Liver (tissue), 3 donors: ENCODE data around the gene LRIT2.

Experiments
- FOXA1 ChIP-seq: IDR thresholded peaks from 2 replicates; pipeline ENCODE4 v1.6.1; 2016; ENCODE audit warnings: antibody characterized with exemption
- GABPA ChIP-seq, 2 donors: IDR thresholded peaks in 1 of 2; conservative IDR thresholded peaks in 1 of 2; 2 replicates each; pipeline ENCODE4 v1.6.1; 2016; ENCODE audit warnings: antibody characterized with exemption in 2 of 2, mild to moderate bottlenecking in 1 of 2, moderate library complexity in 1 of 2
- RAD21 ChIP-seq, 2 donors: IDR thresholded peaks; 2 replicates each; pipeline ENCODE4 v1.6.1; 2016; ENCODE audit warnings: antibody characterized with exemption in 2 of 2, mild to moderate bottlenecking in 2 of 2
- RXRA ChIP-seq, 2 donors: IDR thresholded peaks; 2 replicates each; pipeline ENCODE4 v1.6.1; 2017 to 2018; ENCODE audit warnings: antibody characterized with exemption in 2 of 2, mild to moderate bottlenecking in 1 of 2
- SP1 ChIP-seq: IDR thresholded peaks from 2 replicates; pipeline ENCODE4 v1.6.1; 2018; ENCODE audit warnings: antibody characterized with exemption, mild to moderate bottlenecking
- YY1 ChIP-seq: IDR thresholded peaks from 2 replicates; pipeline ENCODE4 v1.6.1; 2016; ENCODE audit warnings: antibody characterized with exemption, mild to moderate bottlenecking
- TF ChIP-seq, protein P1 (sequence below): fragments of 150-350 bp; IDR thresholded peaks from 2 replicates; pipeline ENCODE4 v1.5.1; 2017; ENCODE audit warnings: improper control_type of control experiment, low read depth, low read length; ENCODE audit not compliant: missing input control
- donor health status: healthy.
- donor health status: healthy.

DNA sequence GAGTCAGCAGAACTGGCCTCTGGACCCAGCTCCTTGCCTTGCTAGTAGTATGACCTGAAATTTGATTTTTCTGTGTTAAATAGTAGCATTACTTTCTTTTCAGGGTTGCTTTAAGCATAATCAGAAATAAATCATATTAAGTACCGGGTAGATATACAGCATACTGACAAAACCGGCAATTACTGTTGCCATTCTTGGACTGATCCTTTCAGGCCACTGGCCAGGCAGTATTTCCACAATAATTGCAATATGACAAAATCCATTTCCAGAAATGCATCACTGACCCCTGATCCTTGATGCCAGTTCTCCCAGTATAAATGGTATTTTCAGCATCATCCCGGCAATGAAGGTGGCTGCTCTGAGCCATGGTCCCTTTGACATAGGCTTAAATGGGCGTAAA lies 9.1 kb upstream of the LRIT2 start:
- TF ChIP-seq, protein P1, sequence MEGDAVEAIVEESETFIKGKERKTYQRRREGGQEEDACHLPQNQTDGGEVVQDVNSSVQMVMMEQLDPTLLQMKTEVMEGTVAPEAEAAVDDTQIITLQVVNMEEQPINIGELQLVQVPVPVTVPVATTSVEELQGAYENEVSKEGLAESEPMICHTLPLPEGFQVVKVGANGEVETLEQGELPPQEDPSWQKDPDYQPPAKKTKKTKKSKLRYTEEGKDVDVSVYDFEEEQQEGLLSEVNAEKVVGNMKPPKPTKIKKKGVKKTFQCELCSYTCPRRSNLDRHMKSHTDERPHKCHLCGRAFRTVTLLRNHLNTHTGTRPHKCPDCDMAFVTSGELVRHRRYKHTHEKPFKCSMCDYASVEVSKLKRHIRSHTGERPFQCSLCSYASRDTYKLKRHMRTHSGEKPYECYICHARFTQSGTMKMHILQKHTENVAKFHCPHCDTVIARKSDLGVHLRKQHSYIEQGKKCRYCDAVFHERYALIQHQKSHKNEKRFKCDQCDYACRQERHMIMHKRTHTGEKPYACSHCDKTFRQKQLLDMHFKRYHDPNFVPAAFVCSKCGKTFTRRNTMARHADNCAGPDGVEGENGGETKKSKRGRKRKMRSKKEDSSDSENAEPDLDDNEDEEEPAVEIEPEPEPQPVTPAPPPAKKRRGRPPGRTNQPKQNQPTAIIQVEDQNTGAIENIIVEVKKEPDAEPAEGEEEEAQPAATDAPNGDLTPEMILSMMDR: no peak
- no peak for TF ChIP-seq FOXA1
- TF ChIP-seq RXRA (IDR thresholded peaks at IDR 0.05): no peak
- no peak for TF ChIP-seq SP1
- TF ChIP-seq GABPA (IDR thresholded peaks at IDR 0.05 in 1 of 2, conservative IDR thresholded peaks at IDR 0.05 in 1 of 2): no peak
- no peak for TF ChIP-seq RAD21 (IDR thresholded peaks at IDR 0.05)
- no peak for TF ChIP-seq YY1
